Measurements from ENCODE around the gene PNMA1.
A peak's percentile ranks its signal among the peaks of the same experiment; 100 is the strongest.

PNMA1 gene

DNA sequence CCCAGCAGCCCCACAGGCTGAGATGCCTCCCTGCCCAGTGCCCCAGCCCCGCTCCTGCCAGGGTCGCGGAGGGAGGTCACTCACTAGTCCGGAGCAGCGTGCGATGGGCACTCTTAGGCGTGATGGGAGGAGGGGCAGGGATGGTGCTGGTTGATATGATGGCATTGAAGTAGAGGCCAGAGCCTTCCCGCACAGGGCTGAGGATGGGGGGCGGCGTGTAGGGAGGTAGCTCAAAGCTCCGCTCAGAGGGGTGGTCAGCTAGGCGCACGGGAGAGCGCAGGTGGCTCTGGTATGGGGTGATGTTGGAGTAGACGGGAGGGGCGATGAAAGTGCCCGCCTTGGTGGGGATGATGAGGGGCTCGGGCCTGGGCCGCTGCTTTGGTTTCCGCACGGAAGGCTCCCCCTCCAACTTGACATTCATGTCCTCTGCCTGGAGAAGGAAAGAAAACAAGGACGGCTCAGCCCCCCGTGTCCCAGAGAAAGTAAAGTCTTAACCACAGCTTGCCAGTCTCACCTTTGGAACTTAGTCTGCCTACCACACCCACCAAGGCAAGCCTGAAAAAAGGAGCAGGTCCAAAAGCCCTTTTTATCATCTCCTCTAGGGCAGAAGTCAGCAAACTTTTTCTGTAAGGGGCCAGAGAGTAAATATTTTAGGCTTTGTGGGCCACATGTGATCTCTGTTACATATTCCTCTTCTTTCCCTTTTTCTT lies 15.5 kb upstream of the PNMA1 start:
- no peak for DNase-seq (ENCODE audit: extremely low read depth, low read depth)
- no peak for TF ChIP-seq CTCF (IDR thresholded peaks at IDR 0.05; ENCODE audit: low read depth, low read length)

GRCh38 chr14:73728717-73729330 lies 14.6 kb upstream of the PNMA1 start:
- peak; percentile 94 for TF ChIP-seq CTCF (IDR thresholded peaks at IDR 0.05; ENCODE audit: low read depth, low read length)
- no peak for DNase-seq (ENCODE audit: extremely low read depth, low read depth)

GRCh38 chr14:73727166-73727565 lies 13.0 kb upstream of the PNMA1 start:
- DNase-seq (ENCODE audit: extremely low read depth, low read depth): no peak
- no peak for TF ChIP-seq CTCF (IDR thresholded peaks at IDR 0.05; ENCODE audit: low read depth, low read length)

DNA sequence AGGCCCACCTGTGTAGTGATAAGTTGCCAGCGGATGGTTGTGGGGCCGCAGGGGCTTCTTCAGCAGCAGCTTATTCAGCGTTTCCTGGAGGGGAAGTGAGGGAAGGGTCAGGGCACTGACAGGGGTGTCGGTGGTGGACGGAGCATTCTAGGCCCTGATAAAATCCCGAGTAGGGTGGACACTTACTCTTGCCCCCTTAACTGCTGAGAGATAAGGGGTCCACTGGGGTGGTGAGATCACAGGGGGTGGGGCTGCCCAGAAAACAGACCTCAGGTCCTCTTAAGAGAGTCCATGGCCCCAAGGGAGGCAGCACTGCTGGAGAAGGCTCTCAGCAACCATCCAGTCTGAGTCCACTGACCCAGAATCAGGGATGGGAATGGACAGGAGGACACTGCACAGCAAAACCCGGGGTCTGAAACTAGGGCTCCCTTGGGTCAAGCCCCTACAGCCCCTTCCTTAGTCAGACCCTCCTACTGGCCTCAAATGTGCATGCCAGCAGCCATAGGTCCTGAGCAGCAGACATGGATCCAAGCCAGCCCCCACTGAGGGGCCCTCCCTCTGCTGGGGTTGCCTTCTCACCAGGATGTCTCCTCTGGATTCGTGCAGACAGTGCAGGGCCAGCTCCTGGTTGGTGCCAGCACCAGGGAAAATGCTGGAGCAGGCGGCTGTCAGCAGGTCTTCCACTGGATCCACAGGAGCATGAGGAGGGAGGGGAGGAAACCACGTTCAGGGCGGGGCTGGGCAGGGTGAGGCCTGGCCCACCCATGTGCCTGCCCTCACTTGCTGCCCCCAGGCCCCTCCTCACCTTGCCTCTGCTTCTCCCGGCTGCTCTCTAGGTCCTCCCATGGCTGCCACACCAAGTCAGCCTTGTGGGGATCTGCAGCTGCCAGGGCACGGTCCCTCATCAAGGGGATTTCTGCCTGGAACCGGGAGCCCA lies 12.1 kb upstream of the PNMA1 start:
- no peak for TF ChIP-seq CTCF (IDR thresholded peaks at IDR 0.05; ENCODE audit: low read depth, low read length)
- no peak for DNase-seq (ENCODE audit: extremely low read depth, low read depth)

GRCh38 chr14:73725116-73726024 lies 11.2 kb upstream of the PNMA1 start:
- TF ChIP-seq CTCF (IDR thresholded peaks at IDR 0.05; ENCODE audit: low read depth, low read length): no peak
- no peak for DNase-seq (ENCODE audit: extremely low read depth, low read depth)

DNA sequence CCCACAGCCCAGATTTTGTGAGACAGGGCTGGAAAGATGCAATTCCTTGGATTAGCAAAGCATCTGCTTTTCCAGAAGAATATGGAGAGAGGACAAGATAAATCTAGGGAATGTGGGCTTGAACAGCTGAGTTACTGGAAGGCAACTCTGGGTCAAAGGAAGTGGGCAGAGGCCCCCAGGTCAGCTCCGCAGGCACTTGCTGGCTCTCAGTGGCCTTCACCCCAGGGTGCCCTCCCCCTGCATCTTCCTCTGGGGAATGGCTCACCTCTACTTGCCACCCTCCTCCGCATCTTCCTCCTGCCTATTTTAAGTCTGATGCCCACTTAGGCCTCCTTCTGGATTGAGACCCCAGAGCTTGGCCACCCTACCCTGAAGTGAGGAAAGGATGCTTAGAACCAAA lies 10.5 kb upstream of the PNMA1 start:
- no peak for DNase-seq (ENCODE audit: extremely low read depth, low read depth)
- TF ChIP-seq CTCF (IDR thresholded peaks at IDR 0.05; ENCODE audit: low read depth, low read length): no peak

Data from AG09319 (cell line).